IMR-90 (cell line): Measurements from ENCODE around the gene CALML3. TPM values are rescaled to one million over a fixed set of nuclear protein-coding genes. Genes with fewer than 3 reads are reported as not detected.

Source experiments
- ATAC-seq: fragments of 200-7000 bp; cut with Tn5 transposase; 2 replicates; pipeline ENCODE4 v1.9.1; 2020; ENCODE audit warnings: low read depth, mild to moderate bottlenecking, moderate library complexity
- BruUV-seq: library from RNA; stranded (reverse); fragments of 400-500 nt; replicated peaks from 2 replicates; lab custom pipeline; 2021; lab: Mats Ljungman, UMichigan
- CTCF ChIA-PET: fragments of 300-600 bp; formaldehyde crosslinking; extraction: SDS; loops from one replicate; lab custom pipeline; 2021; ENCODE audit warnings: antibody characterized with exemption; lab: Yijun Ruan, JAX
- POLR2A ChIA-PET: fragments of 300-600 bp; sonication (Branson Sonifier 250); formaldehyde crosslinking; loops from one replicate; lab custom pipeline; 2022; ENCODE audit warnings: antibody characterized with exemption; ENCODE audit not compliant: unreplicated experiment; lab: Charles Lee
- DNase-seq: peaks from one replicate; pipeline ENCODE4 v3.0.0; 2013
- H2AFZ ChIP-seq: replicated peaks from 2 replicates; pipeline ENCODE3; 2013; ENCODE audit warnings: low read length, mild to moderate bottlenecking; ENCODE audit not compliant: poor library complexity
- H2AK5ac ChIP-seq: 2 replicates; pipeline ENCODE4 v1.6.1; 2013; ENCODE audit warnings: low read depth, low read length, inconsistent platforms
- H2AK9ac ChIP-seq: replicated peaks from 2 replicates; pipeline ENCODE3; 2013; ENCODE audit warnings: mild to moderate bottlenecking, low read depth, low read length, moderate library complexity; ENCODE audit not compliant: poor library complexity
- H2BK120ac ChIP-seq: 2 replicates; pipeline ENCODE4 v1.6.1; 2013; ENCODE audit warnings: low read depth, low read length, inconsistent platforms
- H2BK15ac ChIP-seq: 3 replicates; pipeline ENCODE4 v1.6.1; 2013; ENCODE audit warnings: low read depth, low read length, inconsistent platforms
- H2BK20ac ChIP-seq: 2 replicates; pipeline ENCODE4 v1.6.1; 2013; ENCODE audit warnings: low read depth, mild to moderate bottlenecking, inconsistent platforms, low read length, moderate library complexity
- H2BK5ac ChIP-seq: 2 replicates; pipeline ENCODE4 v1.6.1; 2013; ENCODE audit warnings: mild to moderate bottlenecking, low read depth, low read length, inconsistent platforms; ENCODE audit not compliant: poor library complexity, severe bottlenecking
- H3K14ac ChIP-seq: replicated peaks from 2 replicates; pipeline ENCODE4 v1.6.1; 2013; ENCODE audit warnings: low read depth, low read length, inconsistent platforms
- H3K18ac ChIP-seq: 2 replicates; pipeline ENCODE4 v1.6.1; 2013; ENCODE audit warnings: low read depth, low read length, control low read depth
- H3K23ac ChIP-seq: 2 replicates; pipeline ENCODE4 v1.6.1; 2013; ENCODE audit warnings: low read depth, low read length, inconsistent platforms
- H3K27ac ChIP-seq: 2 replicates; pipeline ENCODE4 v1.5.1; 2013; ENCODE audit warnings: mild to moderate bottlenecking, control low read depth, low read length; ENCODE audit not compliant: insufficient read depth
- H3K27me3 ChIP-seq: 2 replicates; pipeline ENCODE4 v1.6.1; 2013; ENCODE audit warnings: low read length; ENCODE audit not compliant: control insufficient read depth, insufficient read depth
- H3K36me3 ChIP-seq: 2 replicates; pipeline ENCODE4 v1.6.1; 2013; ENCODE audit warnings: low read length, mixed read lengths; ENCODE audit not compliant: control insufficient read depth, insufficient read depth
- H3K4ac ChIP-seq: 2 replicates; pipeline ENCODE4 v1.6.1; 2013; ENCODE audit warnings: low read depth, low read length, inconsistent platforms
- H3K4me1 ChIP-seq: 2 replicates; pipeline ENCODE4 v1.6.1; 2013; ENCODE audit warnings: low read length, mixed read lengths; ENCODE audit not compliant: control insufficient read depth, insufficient read depth
- H3K4me2 ChIP-seq: 2 replicates; pipeline ENCODE4 v1.6.1; 2013; ENCODE audit warnings: low read depth, mild to moderate bottlenecking, control low read depth, low read length, moderate library complexity
- H3K4me3 ChIP-seq: 2 replicates; pipeline ENCODE4 v1.5.1; 2013; ENCODE audit warnings: low read depth, mild to moderate bottlenecking, control low read depth, low read length, moderate library complexity; ENCODE audit not compliant: insufficient read depth
- H3K56ac ChIP-seq: 2 replicates; pipeline ENCODE4 v1.6.1; 2013; ENCODE audit warnings: low read length, inconsistent platforms; ENCODE audit not compliant: insufficient read depth; ENCODE audit errors: extremely low read depth
- H3K79me1 ChIP-seq, 2 experiments: 2 replicates each; pipeline ENCODE4 v1.6.1; 2013; ENCODE audit warnings: low read length in 2 of 2, inconsistent platforms in 1 of 2, low read depth in 1 of 2
- H3K9ac ChIP-seq: 2 replicates; pipeline ENCODE4 v1.6.1; 2013; ENCODE audit warnings: low read depth, low read length, control low read depth
- H3K9me1 ChIP-seq: 2 replicates; pipeline ENCODE4 v1.6.1; 2013; ENCODE audit warnings: low read length, inconsistent platforms; ENCODE audit not compliant: insufficient read depth
- H3K9me3 ChIP-seq: 2 replicates; pipeline ENCODE4 v1.6.1; 2013; ENCODE audit warnings: low read length; ENCODE audit not compliant: control insufficient read depth, insufficient read depth
- H4K20me1 ChIP-seq: 2 replicates; pipeline ENCODE4 v1.6.1; 2013; ENCODE audit warnings: low read length, inconsistent platforms; ENCODE audit not compliant: insufficient read depth
- H4K5ac ChIP-seq: 2 replicates; pipeline ENCODE4 v1.6.1; 2013; ENCODE audit warnings: mild to moderate bottlenecking, low read depth, low read length, control low read depth
- H4K8ac ChIP-seq, 2 experiments: 2 replicates each; pipeline ENCODE4 v1.6.1; 2013; ENCODE audit warnings: low read depth in 2 of 2, low read length in 2 of 2, control low read depth in 1 of 2, inconsistent platforms in 1 of 2
- H4K91ac ChIP-seq: 2 replicates; pipeline ENCODE4 v1.6.1; 2013; ENCODE audit warnings: low read depth, low read length, inconsistent platforms; ENCODE audit not compliant: insufficient read depth
- CEBPB ChIP-seq: IDR thresholded peaks from 2 replicates; pipeline ENCODE4 v1.6.1; 2012; ENCODE audit warnings: low read depth, low read length, improper control_type of control experiment
- CHD1 ChIP-seq: IDR thresholded peaks from 2 replicates; pipeline ENCODE4 v1.6.1; 2012; ENCODE audit warnings: low read depth, low read length, improper control_type of control experiment
- FOS ChIP-seq: fragments of 150-350 bp; IDR thresholded peaks from 2 replicates; pipeline ENCODE4 v1.6.1; 2016; ENCODE audit warnings: low read depth, low read length
- MAFK ChIP-seq: IDR thresholded peaks from 2 replicates; pipeline ENCODE4 v1.6.1; 2012; ENCODE audit warnings: low read depth, low read length, improper control_type of control experiment
- MAZ ChIP-seq: IDR thresholded peaks from 2 replicates; pipeline ENCODE4 v1.6.1; 2012; ENCODE audit warnings: low read depth, mild to moderate bottlenecking, low read length, improper control_type of control experiment, moderate library complexity, borderline replicate concordance
- MXI1 ChIP-seq: IDR thresholded peaks from 2 replicates; pipeline ENCODE4 v1.6.1; 2012; ENCODE audit warnings: low read depth, mild to moderate bottlenecking, low read length, moderate library complexity, borderline replicate concordance
- NFE2L2 ChIP-seq: fragments of 150-350 bp; IDR thresholded peaks from 2 replicates; pipeline ENCODE4 v1.6.1; 2016; ENCODE audit warnings: low read depth, mild to moderate bottlenecking, low read length
- POLR2A ChIP-seq: IDR thresholded peaks from 2 replicates; pipeline ENCODE4 v1.6.1; 2012; ENCODE audit warnings: mild to moderate bottlenecking, low read depth, low read length
- RAD21 ChIP-seq: IDR thresholded peaks from 2 replicates; pipeline ENCODE4 v1.6.1; 2012; ENCODE audit warnings: low read length, improper control_type of control experiment
- RFX5 ChIP-seq: IDR thresholded peaks from 2 replicates; pipeline ENCODE4 v1.8.0; 2012; ENCODE audit warnings: low read depth, mild to moderate bottlenecking, low read length, moderate library complexity
- SMC3 ChIP-seq: fragments of 150-350 bp; IDR thresholded peaks from 2 replicates; pipeline ENCODE4 v1.6.1; 2016; ENCODE audit warnings: low read depth, mild to moderate bottlenecking, antibody characterized with exemption, low read length, moderate library complexity
- WGBS, 2 experiments: methylation state at CpG; one replicate each; pipeline versions ENCODE4 v1.1.5 to v1.1.7; 2013; ENCODE audit warnings: missing lambda C conversion rate in 2 of 2; ENCODE audit not compliant: insufficient read length in 1 of 2; ENCODE audit errors: extremely low coverage in 2 of 2; 5-methylcytosine and 5-hydroxymethylcytosine counted together
- dilution Hi-C: fragments of 300-500 bp; cut with HindIII; formaldehyde crosslinking; loops from one replicate; pipeline ENCODE4 v1.14.3; 2018; ENCODE audit warnings: low sequenced_read_pairs; ENCODE audit not compliant: unreplicated experiment
- in situ Hi-C: fragments of 300-500 bp; cut with MboI; formaldehyde crosslinking; loops from 3 replicates; pipeline ENCODE4 v1.14.3; 2019; ENCODE audit warnings: low sequenced_read_pairs, inconsistent platforms, mixed read lengths
- intact Hi-C: fragments of 100-400 bp; cut with micrococcal nuclease; formaldehyde crosslinking; loops from 2 replicates; pipeline ENCODE4 v1.10.0; 2022
- polyA plus RNA-seq, 3 experiments: library from polyadenylated mRNA; depleted of rRNA; stranded (reverse); fragments of >200 nt; gene quantifications; 2 replicates each; pipeline ENCODE4 v1.2.3, GENCODE V29; 2012; ENCODE audit warnings: low replicate concordance in 1 of 3
- total RNA-seq: library from RNA; depleted of rRNA; stranded (reverse); fragments of >200 nt; gene quantifications from 2 replicates; pipeline ENCODE4 v1.2.3, GENCODE V29; 2012
- TF ChIP-seq, protein P1 (sequence below): fragments of 150-350 bp; IDR thresholded peaks from 2 replicates; pipeline ENCODE4 v1.6.1; 2017; ENCODE audit warnings: mild to moderate bottlenecking, antibody characterized with exemption, low read length, low read depth
- TF ChIP-seq, protein P2 (sequence below): fragments of 150-350 bp; IDR thresholded peaks from 2 replicates; pipeline ENCODE4 v1.6.1; 2016; ENCODE audit warnings: low read depth, mild to moderate bottlenecking, low read length, moderate library complexity, borderline replicate concordance
- TF ChIP-seq, protein P3 (sequence below): conservative IDR thresholded peaks from 2 replicates; pipeline ENCODE4 v1.5.1; 2012; ENCODE audit warnings: mild to moderate bottlenecking, low read depth, low read length, improper control_type of control experiment

Gene CALML3
- total and polyA plus RNA-seq, 2 of the 4 experiments (the other 2 are of a cell fraction): not detected

DNA sequence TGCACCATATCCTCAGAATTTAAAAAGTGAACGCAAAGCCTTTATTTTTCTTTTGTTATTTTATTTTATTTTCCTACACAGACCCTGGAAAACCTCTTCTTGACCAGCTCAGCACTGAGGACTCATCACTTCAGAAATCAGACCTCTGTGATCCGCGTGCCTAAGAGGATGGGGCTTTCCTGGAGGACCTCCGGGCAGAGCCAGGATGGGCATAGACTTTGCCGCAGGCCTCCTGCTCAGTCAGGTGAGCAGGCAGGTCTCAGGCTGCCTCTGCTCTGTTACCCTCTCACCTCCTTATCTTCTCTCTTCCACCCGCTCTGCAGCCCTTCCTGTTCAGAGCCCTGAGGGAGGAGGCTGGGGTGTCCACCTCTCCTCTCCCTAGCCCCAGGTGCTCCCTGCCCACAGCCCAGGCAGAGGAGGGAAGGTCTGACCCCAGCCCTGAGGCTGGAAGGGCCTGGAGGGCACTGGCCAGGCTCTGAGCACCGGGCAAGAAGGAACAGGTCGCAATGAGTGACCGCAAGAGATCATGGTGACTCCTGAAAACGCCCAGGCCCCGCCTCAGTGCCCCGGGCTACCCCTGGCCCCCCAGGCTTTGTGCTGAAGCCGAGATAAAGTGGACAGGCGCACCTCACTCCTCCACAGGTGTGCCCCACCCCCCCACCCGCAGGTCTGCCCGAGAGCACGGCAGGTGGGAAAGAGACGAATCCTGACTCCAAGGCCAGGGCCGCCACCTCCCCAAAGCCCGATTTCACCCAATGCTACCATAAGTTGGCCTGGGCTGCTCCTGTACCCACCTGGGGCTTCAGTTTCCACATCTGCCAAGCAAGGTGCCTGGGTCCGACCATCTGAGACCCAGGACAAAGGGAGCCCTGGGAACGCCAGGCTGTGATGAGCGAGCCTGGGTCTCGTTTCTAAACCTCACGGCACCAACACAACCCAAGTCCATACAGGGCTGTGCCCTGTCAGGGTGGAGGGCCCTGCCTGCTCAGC lies 28.2 kb upstream of the CALML3 start:
- Histone ChIP-seq H3K4ac (no peak overlapping the region), H4K20me1 (no peaks in the 10 kb centered on the region), H2BK20ac (no peak overlapping the region), H2AK5ac (no peak overlapping the region), H2BK5ac (peak overlapping the region; percentile 70), H2AFZ (no peak overlapping the region), H3K14ac (no peak overlapping the region), H2AK9ac (no peak overlapping the region), H3K18ac (no peak overlapping the region), H3K9me1 (0 out of 2 replicates have a peak, but pooled peaks cover 9% of the 10 kb centered on the region), H4K8ac (no peak overlapping the region), H3K9me3 (peaks cover 4% of the 10 kb centered on the region), H3K27ac (no peak overlapping the region), H3K9ac (no peak overlapping the region), H3K23ac (no peak overlapping the region), H3K4me2 (no peak overlapping the region), H3K4me1 (no peaks in the 10 kb centered on the region), H2BK15ac (no peak overlapping the region), H3K79me1 (no peaks in the 10 kb centered on the region), H3K56ac (no peak overlapping the region), H3K4me3 (no peak overlapping the region), H2BK120ac (no peak overlapping the region), H3K36me3 (no peaks in the 10 kb centered on the region), H4K91ac (no peak overlapping the region), H4K5ac (no peak overlapping the region), H3K27me3 (peaks cover 20% of the 10 kb centered on the region)
- no peak for ATAC-seq
- intact Hi-C loops (no loop called here), in situ Hi-C loops (no loop called here), dilution Hi-C loops (no loop called here)
- POLR2A ChIA-PET: no interaction called here
- no peak for DNase-seq
- CTCF ChIA-PET: interaction anchor here (0.6 kb wide), 2 partner anchors 9 to 53 kb away, joined by 3 to 4 read pairs; no protein-coding TSS in a partner anchor
- 89% methylated on average over 9 of the region's 25 CpGs; no CpG with 5 or more reads in 1 of the 2 experiments for WGBS, 2 experiments
- no TSS peak for BruUV-seq
- no peak for TF ChIP-seq RFX5
- TF ChIP-seq RAD21: no peak
- no peak for TF ChIP-seq CEBPB
- TF ChIP-seq MAZ: no peak
- TF ChIP-seq, protein P1, sequence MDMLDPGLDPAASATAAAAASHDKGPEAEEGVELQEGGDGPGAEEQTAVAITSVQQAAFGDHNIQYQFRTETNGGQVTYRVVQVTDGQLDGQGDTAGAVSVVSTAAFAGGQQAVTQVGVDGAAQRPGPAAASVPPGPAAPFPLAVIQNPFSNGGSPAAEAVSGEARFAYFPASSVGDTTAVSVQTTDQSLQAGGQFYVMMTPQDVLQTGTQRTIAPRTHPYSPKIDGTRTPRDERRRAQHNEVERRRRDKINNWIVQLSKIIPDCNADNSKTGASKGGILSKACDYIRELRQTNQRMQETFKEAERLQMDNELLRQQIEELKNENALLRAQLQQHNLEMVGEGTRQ: no peak
- TF ChIP-seq, protein P2, sequence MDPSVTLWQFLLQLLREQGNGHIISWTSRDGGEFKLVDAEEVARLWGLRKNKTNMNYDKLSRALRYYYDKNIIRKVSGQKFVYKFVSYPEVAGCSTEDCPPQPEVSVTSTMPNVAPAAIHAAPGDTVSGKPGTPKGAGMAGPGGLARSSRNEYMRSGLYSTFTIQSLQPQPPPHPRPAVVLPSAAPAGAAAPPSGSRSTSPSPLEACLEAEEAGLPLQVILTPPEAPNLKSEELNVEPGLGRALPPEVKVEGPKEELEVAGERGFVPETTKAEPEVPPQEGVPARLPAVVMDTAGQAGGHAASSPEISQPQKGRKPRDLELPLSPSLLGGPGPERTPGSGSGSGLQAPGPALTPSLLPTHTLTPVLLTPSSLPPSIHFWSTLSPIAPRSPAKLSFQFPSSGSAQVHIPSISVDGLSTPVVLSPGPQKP: no peak
- no peak for TF ChIP-seq SMC3
- no peak for TF ChIP-seq CHD1
- no peak for TF ChIP-seq POLR2A
- TF ChIP-seq MAFK: no peak
- no peak for TF ChIP-seq NFE2L2
- no peak for TF ChIP-seq MXI1
- no peak for TF ChIP-seq FOS
- TF ChIP-seq, protein P3, sequence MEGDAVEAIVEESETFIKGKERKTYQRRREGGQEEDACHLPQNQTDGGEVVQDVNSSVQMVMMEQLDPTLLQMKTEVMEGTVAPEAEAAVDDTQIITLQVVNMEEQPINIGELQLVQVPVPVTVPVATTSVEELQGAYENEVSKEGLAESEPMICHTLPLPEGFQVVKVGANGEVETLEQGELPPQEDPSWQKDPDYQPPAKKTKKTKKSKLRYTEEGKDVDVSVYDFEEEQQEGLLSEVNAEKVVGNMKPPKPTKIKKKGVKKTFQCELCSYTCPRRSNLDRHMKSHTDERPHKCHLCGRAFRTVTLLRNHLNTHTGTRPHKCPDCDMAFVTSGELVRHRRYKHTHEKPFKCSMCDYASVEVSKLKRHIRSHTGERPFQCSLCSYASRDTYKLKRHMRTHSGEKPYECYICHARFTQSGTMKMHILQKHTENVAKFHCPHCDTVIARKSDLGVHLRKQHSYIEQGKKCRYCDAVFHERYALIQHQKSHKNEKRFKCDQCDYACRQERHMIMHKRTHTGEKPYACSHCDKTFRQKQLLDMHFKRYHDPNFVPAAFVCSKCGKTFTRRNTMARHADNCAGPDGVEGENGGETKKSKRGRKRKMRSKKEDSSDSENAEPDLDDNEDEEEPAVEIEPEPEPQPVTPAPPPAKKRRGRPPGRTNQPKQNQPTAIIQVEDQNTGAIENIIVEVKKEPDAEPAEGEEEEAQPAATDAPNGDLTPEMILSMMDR: no peak
